T-helper 2 cell treated with Interferon-gamma antibody and Interleukin-4, amounts not matched to agents 100 ng/mL and 5 ng/mL, for 36 hours (primary cell): ENCODE data around the gene SP2. TPM values are rescaled to one million over a fixed set of nuclear protein-coding genes. Genes with fewer than 3 reads are reported as not detected.

ENCODE experiments used
- intact Hi-C: fragments of 100-400 bp; cut with micrococcal nuclease; formaldehyde crosslinking; loops from one replicate; pipeline ENCODE4 v1.15.1; 2023
- total RNA-seq: library from RNA; stranded (reverse); gene quantifications from 2 replicates; pipeline ENCODE4 v1.2.3, GENCODE V29; 2022

Gene SP2
- total RNA-seq, 1 donor from 2014 or later = 30.8 TPM

GRCh38 chr17:47870056-47870455 lies 26.0 kb upstream of the SP2 start:
- intact Hi-C loops = no loop called here

GRCh38 chr17:47871048-47871447 lies 25.0 kb upstream of the SP2 start:
- intact Hi-C loops = no loop called here

GRCh38 chr17:47872019-47872650 lies 23.9 kb upstream of the SP2 start:
- intact Hi-C loops = no loop called here

- intact Hi-C loops = no loop called here
Observed at GRCh38 chr17:47872651-47873161, 23.3 kb upstream of the SP2 start.

DNA sequence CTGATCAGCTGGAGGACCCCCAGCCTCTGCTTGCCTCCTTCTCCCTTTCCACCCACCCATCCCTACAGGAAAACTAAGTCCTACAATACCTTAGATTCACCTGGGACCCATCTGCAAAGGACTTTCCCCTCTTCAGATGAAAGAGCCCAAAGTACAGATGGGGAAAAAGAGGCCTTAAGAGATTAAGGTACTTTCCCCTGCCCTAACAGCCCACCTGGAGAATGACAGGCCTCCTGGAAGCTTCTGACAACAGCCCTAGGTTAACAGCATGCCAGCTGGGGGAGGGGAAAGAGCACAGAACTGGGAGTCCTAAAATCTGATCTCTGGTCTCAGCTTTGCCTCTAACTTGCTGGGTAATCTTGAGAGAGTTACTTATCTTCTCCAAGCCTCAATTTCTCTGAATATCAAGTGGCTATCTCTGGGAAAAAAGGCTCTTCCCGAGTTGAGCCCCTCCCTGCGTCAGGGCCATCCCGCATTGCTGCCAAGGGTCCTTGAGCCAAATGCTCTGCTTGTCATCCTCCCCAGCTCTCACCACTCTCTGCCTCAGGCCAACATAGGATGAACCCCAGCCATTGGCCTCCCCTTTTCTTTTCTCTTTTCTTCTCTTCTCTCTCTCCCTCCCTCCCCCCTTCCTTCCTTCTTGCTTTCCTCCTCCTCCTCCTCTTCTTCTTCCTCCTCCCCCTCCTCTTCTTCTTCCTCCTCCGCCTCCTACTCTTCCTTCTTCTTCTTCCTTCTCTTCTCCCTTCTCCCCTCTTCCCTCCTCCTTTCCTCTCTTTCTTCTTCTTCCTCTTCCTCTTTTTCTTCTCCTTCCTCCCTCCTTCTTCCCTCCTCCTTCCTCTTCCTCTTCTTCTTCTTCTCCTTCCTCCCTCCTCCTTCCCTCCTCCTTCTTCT lies 22.6 kb upstream of the SP2 start:
- intact Hi-C loops = no loop called here

DNA sequence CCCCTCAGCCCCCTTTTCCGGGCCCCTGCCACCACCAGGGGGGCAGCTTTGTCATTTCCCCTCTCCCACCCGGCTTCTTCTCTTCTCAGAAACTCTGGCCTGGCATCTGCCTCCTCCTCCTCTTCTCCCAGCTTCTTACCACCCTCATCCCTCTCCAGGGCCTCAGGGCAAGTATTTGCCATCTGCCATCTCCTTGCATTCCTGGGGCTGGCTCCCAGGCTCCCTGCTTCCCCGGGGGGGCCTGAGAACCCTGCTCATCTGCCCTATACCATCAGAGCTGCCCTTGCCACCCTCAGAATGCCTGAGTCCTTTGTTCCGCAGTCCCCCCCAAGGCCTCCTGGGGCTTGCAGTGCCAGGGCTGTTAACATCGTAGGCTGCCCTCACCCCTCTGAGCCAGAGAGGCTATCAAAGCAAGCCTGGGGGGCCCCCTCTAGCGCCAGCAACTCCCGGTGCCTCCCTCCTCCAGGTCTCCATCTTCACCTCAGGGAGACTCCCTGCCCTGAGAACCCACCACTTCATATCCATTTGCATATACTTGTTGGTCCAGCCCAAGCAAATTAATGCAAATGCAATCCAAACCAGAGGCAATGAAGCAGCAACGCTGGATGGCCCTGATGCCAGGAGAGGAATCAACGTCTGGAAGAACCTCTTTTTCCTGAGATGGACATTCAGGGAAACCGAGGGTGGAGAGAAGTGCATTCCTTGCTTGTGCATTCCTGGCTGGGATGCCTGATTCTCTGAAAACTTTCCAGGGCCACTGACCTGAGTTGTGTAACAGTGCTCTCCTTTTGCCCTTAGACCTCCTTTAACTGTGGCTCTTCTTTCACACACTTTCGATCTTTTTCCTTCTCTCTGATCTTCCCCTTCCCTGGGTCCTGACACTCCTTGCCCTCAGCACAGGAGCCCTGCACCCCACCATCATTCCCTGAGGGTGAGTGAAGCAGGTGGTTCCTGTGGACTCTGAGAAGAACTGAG lies 20.7 kb upstream of the SP2 start:
- intact Hi-C loops = no loop called here

GRCh38 chr17:47877368-47878034 lies 18.5 kb upstream of the SP2 start:
- intact Hi-C loops = no loop called here

GRCh38 chr17:47878203-47879027 lies 17.6 kb upstream of the SP2 start:
- intact Hi-C loops = no loop called here

DNA sequence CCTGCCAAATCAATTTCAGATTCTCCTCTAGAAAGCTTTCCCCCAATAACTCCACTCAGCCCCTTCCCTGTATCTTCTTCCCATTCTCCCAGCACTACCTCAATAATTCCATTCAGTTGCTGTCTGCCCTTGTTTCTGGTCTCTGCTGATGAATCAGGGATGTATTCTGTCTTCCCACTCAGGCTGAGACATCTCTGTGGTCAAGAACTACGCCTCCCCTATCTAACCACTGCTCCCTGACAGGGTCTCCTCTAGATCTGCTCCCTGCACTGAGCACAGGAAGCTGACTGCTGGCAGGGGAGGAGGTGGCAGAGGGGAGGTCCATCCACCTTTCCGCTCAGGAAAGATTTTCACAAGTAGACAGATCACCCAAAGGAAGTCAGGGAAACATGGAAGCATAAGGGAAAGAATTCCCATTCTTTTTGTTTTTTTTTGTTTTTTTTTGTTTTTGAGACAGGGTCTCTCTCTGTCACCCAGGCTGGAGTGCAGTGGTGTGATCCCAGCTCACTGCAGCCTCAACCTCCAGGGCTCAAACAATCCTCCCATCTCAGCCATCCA lies 16.9 kb upstream of the SP2 start:
- intact Hi-C loops = no loop called here

DNA sequence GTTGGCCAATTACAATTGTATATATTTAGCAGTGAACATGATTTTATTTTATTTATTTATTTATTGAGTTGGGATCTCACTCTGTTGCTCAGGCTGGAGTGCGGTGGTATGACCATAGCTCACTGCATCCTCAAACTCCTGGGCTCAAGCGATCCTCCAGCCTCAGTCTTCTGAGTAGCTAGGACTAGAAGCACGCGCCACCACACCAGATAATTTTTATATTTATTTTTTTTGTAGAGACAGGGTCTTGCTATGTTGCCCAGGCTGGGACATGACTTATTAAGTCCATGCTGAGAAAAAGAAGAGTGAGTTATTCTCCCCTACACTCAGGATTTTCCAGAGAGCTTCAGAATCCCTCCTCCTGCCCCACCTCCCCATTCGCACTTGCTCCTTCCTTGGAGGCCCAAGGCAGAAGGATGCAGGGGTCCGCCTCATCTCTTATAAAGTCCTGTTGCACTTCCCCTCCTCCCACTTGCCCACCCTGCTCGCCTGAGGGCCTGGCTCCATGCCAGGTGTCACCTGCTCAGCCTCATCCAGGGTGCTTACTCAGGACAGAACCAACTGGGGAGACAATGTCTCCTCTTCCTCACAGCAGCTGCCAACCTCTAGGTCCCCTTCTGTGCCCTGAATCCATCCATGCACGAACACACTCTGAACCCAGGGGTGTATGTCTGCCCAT lies 16.1 kb upstream of the SP2 start:
- intact Hi-C loops = no loop called here

GRCh38 chr17:47882247-47882646 lies 13.8 kb upstream of the SP2 start:
- intact Hi-C loops = no loop called here

DNA sequence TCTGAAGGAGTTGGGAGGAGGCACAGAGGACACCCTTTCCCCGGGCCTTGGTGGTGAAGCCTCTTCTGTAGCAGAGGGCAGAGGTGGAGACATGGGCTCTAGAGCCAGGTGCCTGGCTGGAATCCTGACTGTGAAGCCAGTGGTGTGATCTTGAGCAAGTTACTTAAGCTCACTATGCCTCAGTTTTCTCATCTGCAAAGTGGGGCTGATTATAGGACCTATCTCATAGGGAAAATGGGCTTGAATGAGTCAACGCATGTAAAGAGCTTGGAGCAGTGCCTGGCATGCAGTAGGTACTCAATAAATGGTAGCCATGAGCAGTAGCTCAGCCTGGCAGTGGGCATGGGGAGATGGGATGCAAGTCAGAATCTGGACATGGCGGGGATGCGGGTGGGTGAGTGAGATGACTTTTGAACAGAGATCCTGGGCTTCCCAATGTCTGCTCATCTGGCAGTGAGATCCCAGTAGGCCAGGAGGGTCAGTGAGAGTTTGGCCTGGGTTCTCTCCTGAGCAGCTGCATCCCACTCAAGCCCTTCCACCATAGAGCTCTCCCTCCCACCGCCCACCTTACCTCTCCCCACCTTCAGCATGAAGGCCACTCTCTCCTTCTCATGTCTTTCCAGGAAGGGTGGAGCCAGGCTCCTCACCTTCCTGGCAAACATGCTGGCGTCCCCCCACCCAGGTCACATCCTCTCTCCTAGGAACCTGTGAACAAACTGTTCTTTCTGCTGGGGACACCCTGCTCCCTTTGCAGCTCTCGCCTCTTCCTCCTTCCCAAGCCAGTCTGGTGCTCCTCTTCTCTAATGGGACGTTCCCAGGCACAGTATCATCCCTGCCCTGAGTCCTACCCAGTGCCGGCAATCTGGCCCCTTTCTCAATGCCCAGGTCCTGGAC lies 13.1 kb upstream of the SP2 start:
- intact Hi-C loops = no loop called here

DNA sequence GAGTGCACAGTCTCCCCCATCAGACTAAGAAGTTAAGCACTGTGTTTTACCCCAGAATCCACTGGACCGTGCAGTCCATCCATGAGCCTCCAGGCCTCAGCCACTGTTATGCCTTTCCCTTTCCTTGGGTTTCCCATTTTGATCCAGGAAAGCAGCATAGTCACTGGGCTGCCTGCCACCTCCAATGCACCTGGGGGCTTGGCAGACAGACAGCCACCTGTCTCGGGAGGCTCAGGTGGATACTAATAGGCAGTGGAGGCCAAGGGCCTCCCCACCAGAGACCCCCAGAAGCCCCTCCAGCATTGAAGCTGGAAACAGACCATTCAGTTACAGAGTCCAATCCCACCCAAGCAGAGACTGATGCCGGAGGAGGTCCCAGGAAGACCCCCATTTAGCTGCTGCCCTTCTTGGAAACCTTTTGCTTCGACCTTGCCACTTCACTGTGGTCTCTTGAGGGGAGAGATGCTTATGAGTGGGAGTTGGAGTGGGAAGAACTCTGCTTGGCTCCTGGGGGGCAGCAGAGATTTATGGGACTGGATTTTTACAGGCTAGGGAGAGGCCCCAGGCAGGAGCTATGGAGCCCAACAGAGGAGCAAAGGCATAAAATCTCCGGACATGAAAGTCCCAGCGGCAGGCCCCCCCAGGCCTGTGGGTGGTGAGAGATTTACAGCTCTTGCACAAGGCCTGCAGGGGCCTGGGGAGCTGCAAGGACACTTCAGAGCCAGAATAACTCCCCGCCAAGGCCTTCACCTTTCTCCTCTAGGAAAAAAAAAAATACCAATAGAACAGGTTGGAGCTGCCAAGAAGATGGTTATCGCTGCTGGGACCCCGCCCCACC lies 12.2 kb upstream of the SP2 start:
- intact Hi-C loops = no loop called here

- intact Hi-C loops = no loop called here
Observed at GRCh38 chr17:47884427-47884740, 11.7 kb upstream of the SP2 start.

DNA sequence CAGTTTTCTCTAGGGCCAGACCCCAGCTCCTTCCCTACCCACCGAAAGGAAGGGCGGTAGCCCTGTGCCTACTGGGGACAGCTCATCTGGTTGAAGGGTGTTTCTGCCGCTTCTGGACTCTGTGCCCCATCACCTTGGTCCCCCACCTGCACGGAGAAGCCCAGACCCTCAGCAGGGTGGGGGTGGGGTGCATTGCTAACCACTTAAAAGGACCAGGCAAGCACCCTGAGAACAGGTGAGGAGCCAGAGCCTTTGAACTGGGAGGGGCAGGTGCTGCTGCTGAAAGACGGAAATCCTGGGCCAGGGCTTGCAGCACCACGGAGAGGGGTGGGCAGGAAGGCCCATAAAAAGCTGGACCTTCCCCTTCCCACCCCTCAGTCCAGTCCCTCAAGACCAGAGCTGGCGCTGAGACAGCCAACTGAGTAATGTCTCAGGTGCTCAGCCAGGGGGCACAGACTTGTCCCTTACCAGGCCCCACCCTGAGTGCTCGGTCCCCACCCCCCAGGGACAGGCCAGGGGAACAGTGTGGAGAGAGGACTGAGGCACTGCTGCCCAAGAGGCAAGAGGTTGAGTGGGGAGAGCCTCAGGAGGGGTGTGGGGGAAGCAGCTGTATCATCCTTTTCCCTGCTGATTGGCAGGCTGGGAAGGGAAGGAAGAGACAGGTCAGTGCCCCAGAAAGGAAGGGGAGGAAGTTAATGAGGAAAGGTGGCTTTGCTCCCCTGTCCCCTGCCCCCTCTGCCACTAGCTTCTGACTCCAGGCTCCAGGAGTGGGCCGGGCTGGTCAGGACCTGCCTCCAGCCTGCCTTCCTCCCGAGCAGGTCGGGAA lies 10.9 kb upstream of the SP2 start:
- intact Hi-C loops = no loop called here

- intact Hi-C loops = no loop called here
Observed at GRCh38 chr17:47888293-47888692, 7.7 kb upstream of the SP2 start.
